ENCODE data around the gene BBS2.
A peak's percentile ranks its signal among the peaks of the same experiment; 100 is the strongest.
"Not testable (repeated sequence)": the region's sequence is repeated elsewhere in the genome, so short reads cannot be mapped to it uniquely, and the experiment has no call there.

BBS2 gene

GRCh38 chr16:56518425-56518824 lies 1.4 kb downstream of the BBS2 start:
- DNase-seq = no peak

- no peak for DNase-seq
These were observed 2.6 kb downstream of the BBS2 start for GRCh38 chr16:56517206-56517605.

GRCh38 chr16:56515665-56516064 lies 4.2 kb downstream of the BBS2 start:
- DNase-seq = no peak

- no peak for DNase-seq
These were observed 5.0 kb downstream of the BBS2 start for GRCh38 chr16:56514845-56515244.

GRCh38 chr16:56513972-56514371 lies 5.9 kb downstream of the BBS2 start:
- DNase-seq = peak; percentile 4

- DNase-seq = no peak
These were observed 6.7 kb downstream of the BBS2 start for GRCh38 chr16:56513091-56513490.

- DNase-seq = no peak
These were observed 7.8 kb downstream of the BBS2 start for GRCh38 chr16:56512025-56512424.

GRCh38 chr16:56510544-56510943 lies 9.3 kb downstream of the BBS2 start:
- no peak for DNase-seq

GRCh38 chr16:56506941-56507340 lies 12.9 kb downstream of the BBS2 start:
- no peak for DNase-seq

- DNase-seq = no peak
These were observed 14.6 kb downstream of the BBS2 start for GRCh38 chr16:56505181-56505580.

GRCh38 chr16:56493815-56494214 lies 26.0 kb downstream of the BBS2 start:
- DNase-seq = no peak

- DNase-seq = no peak
These were observed 26.7 kb downstream of the BBS2 start for GRCh38 chr16:56493126-56493525.

GRCh38 chr16:56491657-56492261 lies 28.1 kb downstream of the BBS2 start:
- no peak for DNase-seq

GRCh38 chr16:56488868-56489267 lies 31.0 kb downstream of the BBS2 start:
- not testable (repeated sequence) for DNase-seq

GRCh38 chr16:56488035-56488434 lies 31.8 kb downstream of the BBS2 start:
- DNase-seq = no peak

GRCh38 chr16:56483394-56483793 lies 36.4 kb downstream of the BBS2 start:
- no peak for DNase-seq

- no peak for DNase-seq
These were observed 37.1 kb downstream of the BBS2 start for GRCh38 chr16:56482683-56483236.

GRCh38 chr16:56481468-56482122 lies 38.2 kb downstream of the BBS2 start:
- DNase-seq = no peak

GRCh38 chr16:56480776-56481467 lies 38.9 kb downstream of the BBS2 start:
- DNase-seq = no peak

GRCh38 chr16:56479469-56479868 lies 40.4 kb downstream of the BBS2 start:
- DNase-seq = no peak

GRCh38 chr16:56478281-56479049 lies 41.4 kb downstream of the BBS2 start:
- DNase-seq = no peak

GRCh38 chr16:56477096-56477878 lies 42.5 kb downstream of the BBS2 start:
- no peak for DNase-seq
